T-helper 1 cell treated with Interleukin-12 subunit alpha and Interleukin-12 subunit beta and Interleukin-4 antibody, amounts not matched to agents 30 ng/mL and 1 ng/mL, for 36 hours (primary cell): ENCODE results near the gene UACA. TPM values are rescaled to one million over a fixed set of nuclear protein-coding genes. Genes with fewer than 3 reads are reported as not detected.

ENCODE experiments used
- intact Hi-C: fragments of 100-400 bp; cut with micrococcal nuclease; formaldehyde crosslinking; loops from one replicate; pipeline ENCODE4 v1.15.1; 2024
- total RNA-seq: library from RNA; stranded (reverse); gene quantifications from 2 replicates; pipeline ENCODE4 v1.2.3, GENCODE V29; 2022

UACA gene
- total RNA-seq, 1 donor from 2014 or later: 0.66 TPM

- intact Hi-C loops: no loop called here
Observed at GRCh38 chr15:70788114-70789049, 25.0 kb upstream of the UACA start.

DNA sequence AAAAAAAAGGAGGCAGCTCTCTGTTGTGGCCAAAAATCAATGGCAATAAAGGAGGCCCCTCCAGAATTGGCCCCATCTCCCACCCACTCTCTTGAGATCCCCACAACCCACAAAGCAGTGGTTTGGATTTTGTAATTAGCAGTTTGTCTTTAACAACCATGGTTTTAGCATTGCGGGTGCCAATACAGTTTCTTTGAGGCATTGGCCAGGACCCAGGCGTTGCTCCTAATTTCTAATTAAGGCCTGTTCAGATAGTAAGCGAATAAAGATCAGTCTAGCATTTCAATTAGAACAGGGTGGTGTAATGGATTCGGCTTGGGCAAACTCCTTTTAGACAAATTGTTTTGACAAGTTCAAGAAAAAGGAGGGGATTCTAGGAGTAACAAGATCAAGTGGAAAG, 23.6 kb upstream of the UACA start:
- intact Hi-C loops: no loop called here

GRCh38 chr15:70783610-70784022, 20.3 kb upstream of the UACA start:
- intact Hi-C loops: no loop called here

GRCh38 chr15:70783041-70783440, 19.7 kb upstream of the UACA start:
- intact Hi-C loops: no loop called here

GRCh38 chr15:70781236-70781635, 17.9 kb upstream of the UACA start:
- intact Hi-C loops: no loop called here

DNA sequence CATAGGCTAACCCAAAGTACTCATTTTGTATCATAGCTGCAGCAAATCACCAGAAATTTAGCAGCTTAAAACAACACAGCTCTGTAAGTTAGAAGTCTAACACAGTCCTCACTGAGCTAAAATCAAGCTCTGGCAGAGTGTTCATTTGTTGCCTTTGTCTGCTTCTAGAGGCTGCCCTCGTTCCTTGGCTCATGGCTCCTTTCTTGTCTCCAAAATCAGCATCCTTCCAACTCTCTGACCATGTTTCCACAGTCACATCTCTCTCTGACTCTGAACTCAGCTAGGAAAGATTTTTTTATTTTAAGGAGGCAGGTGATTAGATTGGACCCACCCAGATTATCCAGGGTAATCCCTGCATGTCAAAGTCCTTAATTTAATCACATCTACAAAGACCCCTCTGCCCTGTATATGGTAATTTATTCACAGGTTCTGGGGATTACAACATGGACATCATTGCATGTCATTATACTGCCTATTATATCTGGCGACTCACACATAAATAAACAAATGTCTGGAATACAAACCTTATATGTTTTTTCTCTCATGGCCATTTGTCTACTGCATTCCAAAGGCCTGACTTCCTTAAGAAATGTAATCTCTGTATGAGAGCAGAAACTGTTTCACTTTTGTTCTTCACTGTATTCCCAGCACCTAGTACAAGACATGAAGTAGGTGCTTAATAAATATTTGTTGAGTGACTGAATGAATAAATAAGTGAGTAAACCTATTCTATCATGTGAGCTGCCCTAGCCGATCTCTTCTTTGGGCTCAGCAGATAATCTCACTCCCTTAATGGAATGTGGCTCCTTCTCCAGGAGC, 15.1 kb upstream of the UACA start:
- intact Hi-C loops: no loop called here

DNA sequence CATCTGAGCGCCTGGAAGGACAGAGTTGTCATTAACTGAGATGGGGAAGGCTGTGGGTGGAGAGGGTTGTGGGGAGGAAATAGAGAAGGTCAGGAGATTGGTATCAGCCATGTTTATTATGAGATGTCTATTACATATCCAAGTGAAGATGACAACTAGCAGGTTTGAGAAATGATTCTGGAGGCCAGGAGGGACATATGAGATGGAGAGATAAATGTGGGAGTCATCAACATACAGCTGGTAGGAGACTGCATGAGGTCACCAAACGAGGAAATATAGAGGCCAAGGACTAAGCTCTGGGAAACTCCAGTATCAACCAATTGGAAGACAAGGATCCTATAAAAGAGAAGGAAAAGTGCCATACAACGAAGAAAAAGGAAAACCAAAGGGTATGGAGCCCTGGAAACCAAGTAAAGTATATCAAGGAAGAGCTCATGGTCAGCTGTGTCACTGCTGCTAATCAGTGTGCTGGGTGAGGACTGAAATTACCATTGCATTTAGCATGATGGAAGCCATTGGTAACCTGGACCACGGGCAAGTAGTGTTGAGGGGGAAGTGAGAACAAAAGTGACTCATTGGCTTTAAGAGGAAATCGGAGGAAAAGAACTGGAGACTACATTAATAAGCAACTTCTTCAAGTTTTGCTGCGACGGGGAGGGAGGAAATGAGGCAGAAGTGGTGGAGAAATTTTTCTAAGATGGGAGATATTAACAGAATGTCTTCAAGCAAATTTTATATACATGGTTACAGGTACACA, 14.0 kb upstream of the UACA start:
- intact Hi-C loops: no loop called here

DNA sequence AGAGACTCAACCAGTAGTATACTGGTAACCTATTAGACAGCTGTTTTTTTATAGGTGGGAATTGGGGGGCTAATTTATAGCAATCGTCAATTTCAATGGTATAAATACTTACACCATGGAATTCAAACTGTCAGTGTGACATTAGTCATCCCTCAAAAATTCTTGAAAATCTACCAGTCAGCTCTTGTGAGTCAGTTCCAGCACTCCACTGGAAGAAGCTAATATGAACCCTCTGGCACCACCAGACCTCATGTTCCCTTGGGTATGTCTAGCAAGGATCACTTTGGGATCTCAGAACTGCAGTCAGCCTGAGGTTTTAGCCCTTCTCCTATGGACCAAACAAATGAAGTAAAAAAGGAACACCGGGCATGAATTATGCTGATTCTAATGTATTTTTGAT, 11.8 kb upstream of the UACA start:
- intact Hi-C loops: no loop called here

GRCh38 chr15:70772402-70772801, 9.0 kb upstream of the UACA start:
- intact Hi-C loops: no loop called here

- intact Hi-C loops: no loop called here
Observed at GRCh38 chr15:70770863-70771262, 7.5 kb upstream of the UACA start.

GRCh38 chr15:70768257-70768883, 5.0 kb upstream of the UACA start:
- intact Hi-C loops: no loop called here

GRCh38 chr15:70767667-70768066, 4.3 kb upstream of the UACA start:
- intact Hi-C loops: no loop called here

GRCh38 chr15:70766597-70766996, 3.2 kb upstream of the UACA start:
- intact Hi-C loops: no loop called here

- intact Hi-C loops: no loop called here
Observed at GRCh38 chr15:70765504-70766281, 2.3 kb upstream of the UACA start.

DNA sequence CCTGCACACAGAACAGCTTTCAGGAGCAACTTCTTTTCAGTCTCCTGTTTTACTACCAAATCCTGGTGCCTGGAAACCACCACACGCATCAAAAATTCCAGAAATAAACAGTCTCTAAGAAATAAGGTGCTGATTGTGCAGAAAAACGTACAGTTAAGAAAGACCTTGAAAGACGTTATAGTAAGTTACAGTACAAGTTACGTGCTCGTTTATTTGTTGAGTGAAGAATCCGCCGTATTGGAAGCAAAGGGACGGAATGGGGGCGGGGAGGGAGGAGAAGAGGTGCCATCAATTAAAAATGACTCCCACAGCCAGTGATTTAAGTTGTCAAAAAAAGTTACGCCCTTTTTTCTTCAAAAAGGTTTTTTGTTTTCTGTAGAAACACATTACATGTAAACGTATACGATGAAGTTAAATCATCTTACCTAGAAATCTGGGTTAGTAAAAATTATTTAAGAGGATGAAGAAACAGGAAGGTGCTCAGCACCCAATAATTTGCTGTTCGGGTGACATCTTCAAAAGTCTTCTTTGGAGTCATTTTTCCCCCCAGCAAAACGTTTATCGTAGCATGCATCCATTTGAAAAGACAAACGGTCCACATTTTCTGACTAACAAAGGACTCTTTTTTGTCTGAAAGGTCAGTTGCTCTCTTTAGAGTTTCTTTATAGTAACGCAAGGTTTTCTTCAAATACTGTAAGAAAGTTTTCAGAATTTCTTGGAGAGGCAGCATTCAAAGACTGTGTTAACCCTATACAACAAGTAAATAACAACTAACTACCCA, 782 bp upstream of the UACA start:
- intact Hi-C loops: loop anchor here (1.0 to 2.0 kb wide), 2 partner anchors 48 to 91 kb away; no protein-coding TSS in a partner anchor

GRCh38 chr15:70762469-70763119, 764 bp downstream of the UACA start:
- intact Hi-C loops: loop anchor here (1.0 to 2.0 kb wide), 2 partner anchors 50 to 90 kb away; no protein-coding TSS in a partner anchor

GRCh38 chr15:70761931-70762468, 1.4 kb downstream of the UACA start:
- intact Hi-C loops: loop anchor here (2.0 kb wide), 1 partner anchor 89 kb away; no protein-coding TSS in a partner anchor

DNA sequence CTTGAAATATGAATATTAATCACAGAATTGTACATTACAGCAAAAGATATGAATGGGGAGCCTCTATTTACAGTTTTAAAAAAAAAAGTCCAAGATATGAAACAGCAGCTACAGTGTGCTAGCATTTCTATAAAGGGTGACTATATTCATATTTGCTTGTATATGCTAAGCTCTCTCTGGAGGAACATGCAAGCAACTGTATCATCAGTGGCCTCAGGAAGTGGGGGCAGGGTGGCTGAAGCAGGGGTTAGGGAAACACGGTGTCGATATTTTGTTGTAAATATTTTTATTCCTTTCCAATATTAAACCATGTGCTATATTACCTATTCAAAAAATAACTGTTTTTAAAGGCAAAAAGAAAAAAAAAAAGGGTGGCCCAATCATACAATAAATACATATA, 2.3 kb downstream of the UACA start:
- intact Hi-C loops: no loop called here
